ENCODE results near the gene MSL1. TPM values are rescaled to one million over a fixed set of nuclear protein-coding genes. Genes with fewer than 3 reads are reported as not detected.

The MSL1 gene
- total and polyA plus RNA-seq, 2 of the 13 experiments (the other 11 are each of a cell fraction or from before 2014, with no cell fraction given): 63.8 to 88.5 TPM

DNA sequence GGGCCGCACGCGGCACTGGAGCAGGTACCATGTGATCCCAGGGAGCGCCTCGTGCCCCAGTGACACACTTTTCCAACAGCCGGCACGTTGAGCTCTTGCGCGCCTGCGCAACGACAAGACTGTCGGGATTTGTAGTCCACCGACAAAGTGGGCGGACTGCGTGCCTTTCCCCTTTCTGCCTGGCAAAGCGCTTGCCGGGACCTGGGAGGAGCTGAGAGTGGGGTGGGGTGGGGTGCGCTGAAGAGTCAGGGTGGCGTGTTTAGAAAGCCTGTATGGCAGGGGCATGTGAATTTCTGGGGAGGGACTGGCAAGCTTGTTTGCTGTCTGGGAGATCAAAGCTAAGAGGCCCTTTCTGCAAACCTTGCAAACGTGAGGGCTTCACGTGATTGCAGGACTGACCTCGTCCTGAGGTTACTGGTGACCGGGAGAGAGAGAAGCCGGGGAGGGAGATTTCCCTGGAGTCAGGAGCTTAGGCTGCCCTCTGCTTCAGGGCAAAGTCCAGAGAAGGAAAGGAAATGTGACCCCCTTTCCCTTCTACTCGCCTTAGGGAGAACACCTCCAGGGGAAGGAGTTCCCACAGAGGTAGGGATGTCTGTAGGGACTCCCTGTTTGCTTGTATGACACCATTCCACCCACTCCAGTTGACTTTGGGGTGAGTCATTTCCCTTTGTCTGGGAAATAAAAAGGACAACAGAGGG, 21.0 kb upstream of the MSL1 start (continued):
- TF ChIP-seq, protein P1, sequence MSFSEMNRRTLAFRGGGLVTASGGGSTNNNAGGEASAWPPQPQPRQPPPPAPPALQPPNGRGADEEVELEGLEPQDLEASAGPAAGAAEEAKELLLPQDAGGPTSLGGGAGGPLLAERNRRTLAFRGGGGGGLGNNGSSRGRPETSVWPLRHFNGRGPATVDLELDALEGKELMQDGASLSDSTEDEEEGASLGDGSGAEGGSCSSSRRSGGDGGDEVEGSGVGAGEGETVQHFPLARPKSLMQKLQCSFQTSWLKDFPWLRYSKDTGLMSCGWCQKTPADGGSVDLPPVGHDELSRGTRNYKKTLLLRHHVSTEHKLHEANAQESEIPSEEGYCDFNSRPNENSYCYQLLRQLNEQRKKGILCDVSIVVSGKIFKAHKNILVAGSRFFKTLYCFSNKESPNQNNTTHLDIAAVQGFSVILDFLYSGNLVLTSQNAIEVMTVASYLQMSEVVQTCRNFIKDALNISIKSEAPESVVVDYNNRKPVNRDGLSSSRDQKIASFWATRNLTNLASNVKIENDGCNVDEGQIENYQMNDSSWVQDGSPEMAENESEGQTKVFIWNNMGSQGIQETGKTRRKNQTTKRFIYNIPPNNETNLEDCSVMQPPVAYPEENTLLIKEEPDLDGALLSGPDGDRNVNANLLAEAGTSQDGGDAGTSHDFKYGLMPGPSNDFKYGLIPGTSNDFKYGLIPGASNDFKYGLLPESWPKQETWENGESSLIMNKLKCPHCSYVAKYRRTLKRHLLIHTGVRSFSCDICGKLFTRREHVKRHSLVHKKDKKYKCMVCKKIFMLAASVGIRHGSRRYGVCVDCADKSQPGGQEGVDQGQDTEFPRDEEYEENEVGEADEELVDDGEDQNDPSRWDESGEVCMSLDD (CRISPR knock-in tag; IDR thresholded peaks at IDR 0.05; ENCODE audit: borderline replicate concordance): peak; percentile 94
- TF ChIP-seq, protein P2, sequence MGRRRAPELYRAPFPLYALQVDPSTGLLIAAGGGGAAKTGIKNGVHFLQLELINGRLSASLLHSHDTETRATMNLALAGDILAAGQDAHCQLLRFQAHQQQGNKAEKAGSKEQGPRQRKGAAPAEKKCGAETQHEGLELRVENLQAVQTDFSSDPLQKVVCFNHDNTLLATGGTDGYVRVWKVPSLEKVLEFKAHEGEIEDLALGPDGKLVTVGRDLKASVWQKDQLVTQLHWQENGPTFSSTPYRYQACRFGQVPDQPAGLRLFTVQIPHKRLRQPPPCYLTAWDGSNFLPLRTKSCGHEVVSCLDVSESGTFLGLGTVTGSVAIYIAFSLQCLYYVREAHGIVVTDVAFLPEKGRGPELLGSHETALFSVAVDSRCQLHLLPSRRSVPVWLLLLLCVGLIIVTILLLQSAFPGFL (CRISPR knock-in tag; IDR thresholded peaks at IDR 0.05): peak; percentile 88; the same call in 1 of the 2 replicates
- TF ChIP-seq RCOR2 (CRISPR knock-in tag; IDR thresholded peaks at IDR 0.05) (peak; percentile 69; the same call in 1 of the 2 replicates), ZNF121 (CRISPR knock-in tag; IDR thresholded peaks at IDR 0.05) (peak; percentile 58; the same call in 1 of the 2 replicates), CHD4 (IDR thresholded peaks at IDR 0.05; ENCODE audit: borderline replicate concordance, low read length) (no peak), MTF2 (CRISPR knock-in tag; IDR thresholded peaks at IDR 0.05; ENCODE audit: borderline replicate concordance) (no peak; the same call in 1 of the 2 replicates), PCBP2 (optimal IDR thresholded peaks at IDR 0.05; ENCODE audit: low read depth, low read length, poor library complexity, severe bottlenecking) (no peak), KDM5B (CRISPR knock-in tag; IDR thresholded peaks at IDR 0.05; ENCODE audit: borderline replicate concordance) (peak; percentile 99), NCOA5 (CRISPR knock-in tag; IDR thresholded peaks at IDR 0.05) (no peak), TMF1 (CRISPR knock-in tag; IDR thresholded peaks at IDR 0.05; ENCODE audit: low read depth) (peak; percentile 98), ZNF441 (CRISPR knock-in tag; IDR thresholded peaks at IDR 0.05; ENCODE audit: borderline replicate concordance) (peak; percentile 93), MTA1 (CRISPR knock-in tag; IDR thresholded peaks at IDR 0.05; ENCODE audit: borderline replicate concordance) (peak; percentile 97), ZNF644 (CRISPR knock-in tag; IDR thresholded peaks at IDR 0.05; ENCODE audit: low read depth) (0 out of 2 replicates have a peak, but pooled peaks have one; percentile 27), ZNF354B (CRISPR knock-in tag; IDR thresholded peaks at IDR 0.05) (peak; percentile 44; the same call in 1 of the 2 replicates), SOX5 (CRISPR knock-in tag; IDR thresholded peaks at IDR 0.05; ENCODE audit: borderline replicate concordance) (peak; percentile 84), ZNF607 (CRISPR knock-in tag; IDR thresholded peaks at IDR 0.05; ENCODE audit: borderline replicate concordance) (peak; percentile 99), TBP (CRISPR knock-in tag; IDR thresholded peaks at IDR 0.05) (no peak), MIER3 (CRISPR knock-in tag; IDR thresholded peaks at IDR 0.05; ENCODE audit: borderline replicate concordance) (peak; percentile 75; the same call in 1 of the 2 replicates)
- TF ChIP-seq, protein P3, sequence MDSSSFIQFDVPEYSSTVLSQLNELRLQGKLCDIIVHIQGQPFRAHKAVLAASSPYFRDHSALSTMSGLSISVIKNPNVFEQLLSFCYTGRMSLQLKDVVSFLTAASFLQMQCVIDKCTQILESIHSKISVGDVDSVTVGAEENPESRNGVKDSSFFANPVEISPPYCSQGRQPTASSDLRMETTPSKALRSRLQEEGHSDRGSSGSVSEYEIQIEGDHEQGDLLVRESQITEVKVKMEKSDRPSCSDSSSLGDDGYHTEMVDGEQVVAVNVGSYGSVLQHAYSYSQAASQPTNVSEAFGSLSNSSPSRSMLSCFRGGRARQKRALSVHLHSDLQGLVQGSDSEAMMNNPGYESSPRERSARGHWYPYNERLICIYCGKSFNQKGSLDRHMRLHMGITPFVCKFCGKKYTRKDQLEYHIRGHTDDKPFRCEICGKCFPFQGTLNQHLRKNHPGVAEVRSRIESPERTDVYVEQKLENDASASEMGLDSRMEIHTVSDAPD (CRISPR knock-in tag; IDR thresholded peaks at IDR 0.05): peak; percentile 98
- TF ChIP-seq, protein P4, sequence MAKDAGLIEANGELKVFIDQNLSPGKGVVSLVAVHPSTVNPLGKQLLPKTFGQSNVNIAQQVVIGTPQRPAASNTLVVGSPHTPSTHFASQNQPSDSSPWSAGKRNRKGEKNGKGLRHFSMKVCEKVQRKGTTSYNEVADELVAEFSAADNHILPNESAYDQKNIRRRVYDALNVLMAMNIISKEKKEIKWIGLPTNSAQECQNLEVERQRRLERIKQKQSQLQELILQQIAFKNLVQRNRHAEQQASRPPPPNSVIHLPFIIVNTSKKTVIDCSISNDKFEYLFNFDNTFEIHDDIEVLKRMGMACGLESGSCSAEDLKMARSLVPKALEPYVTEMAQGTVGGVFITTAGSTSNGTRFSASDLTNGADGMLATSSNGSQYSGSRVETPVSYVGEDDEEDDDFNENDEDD (CRISPR knock-in tag; IDR thresholded peaks at IDR 0.05; ENCODE audit: borderline replicate concordance): peak; percentile 99
- TF ChIP-seq, protein P5, sequence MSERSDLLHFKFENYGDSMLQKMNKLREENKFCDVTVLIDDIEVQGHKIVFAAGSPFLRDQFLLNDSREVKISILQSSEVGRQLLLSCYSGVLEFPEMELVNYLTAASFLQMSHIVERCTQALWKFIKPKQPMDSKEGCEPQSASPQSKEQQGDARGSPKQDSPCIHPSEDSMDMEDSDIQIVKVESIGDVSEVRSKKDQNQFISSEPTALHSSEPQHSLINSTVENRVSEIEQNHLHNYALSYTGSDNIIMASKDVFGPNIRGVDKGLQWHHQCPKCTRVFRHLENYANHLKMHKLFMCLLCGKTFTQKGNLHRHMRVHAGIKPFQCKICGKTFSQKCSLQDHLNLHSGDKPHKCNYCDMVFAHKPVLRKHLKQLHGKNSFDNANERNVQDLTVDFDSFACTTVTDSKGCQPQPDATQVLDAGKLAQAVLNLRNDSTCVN (CRISPR knock-in tag; IDR thresholded peaks at IDR 0.05; ENCODE audit: borderline replicate concordance): peak; percentile 82; the same call in 1 of the 2 replicates
- TF ChIP-seq, protein P6, sequence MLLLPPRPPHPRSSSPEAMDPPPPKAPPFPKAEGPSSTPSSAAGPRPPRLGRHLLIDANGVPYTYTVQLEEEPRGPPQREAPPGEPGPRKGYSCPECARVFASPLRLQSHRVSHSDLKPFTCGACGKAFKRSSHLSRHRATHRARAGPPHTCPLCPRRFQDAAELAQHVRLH (CRISPR knock-in tag; IDR thresholded peaks at IDR 0.05; ENCODE audit: borderline replicate concordance, low read depth): peak; percentile 99; the same call in 1 of the 2 replicates
